ENCODE data around the gene CCDC192.
"Not testable (repeated sequence)": the region's sequence is repeated elsewhere in the genome, so short reads cannot be mapped to it uniquely, and the experiment has no call there.

DNA sequence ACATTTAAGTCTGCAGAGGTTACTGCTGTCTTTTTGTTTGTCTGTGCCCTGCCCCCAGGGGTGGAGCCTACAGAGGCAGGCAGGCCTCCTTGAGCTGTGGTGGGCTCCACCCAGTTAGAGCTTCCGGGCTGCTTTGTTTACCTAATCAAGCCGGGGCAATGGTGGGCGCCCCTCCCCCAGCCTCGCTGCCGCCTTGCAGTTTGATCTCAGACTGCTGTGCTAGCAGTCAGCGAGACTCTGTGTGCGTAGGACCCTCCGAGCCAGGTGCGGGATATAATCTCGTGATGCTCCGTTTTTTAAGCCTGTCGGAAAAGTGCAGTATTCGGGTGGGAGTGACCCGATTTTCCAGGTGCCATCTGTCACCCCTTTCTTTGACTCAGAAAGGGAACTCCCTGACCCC lies 36.2 kb downstream of the CCDC192 start:
- TF ChIP-seq, protein P1, sequence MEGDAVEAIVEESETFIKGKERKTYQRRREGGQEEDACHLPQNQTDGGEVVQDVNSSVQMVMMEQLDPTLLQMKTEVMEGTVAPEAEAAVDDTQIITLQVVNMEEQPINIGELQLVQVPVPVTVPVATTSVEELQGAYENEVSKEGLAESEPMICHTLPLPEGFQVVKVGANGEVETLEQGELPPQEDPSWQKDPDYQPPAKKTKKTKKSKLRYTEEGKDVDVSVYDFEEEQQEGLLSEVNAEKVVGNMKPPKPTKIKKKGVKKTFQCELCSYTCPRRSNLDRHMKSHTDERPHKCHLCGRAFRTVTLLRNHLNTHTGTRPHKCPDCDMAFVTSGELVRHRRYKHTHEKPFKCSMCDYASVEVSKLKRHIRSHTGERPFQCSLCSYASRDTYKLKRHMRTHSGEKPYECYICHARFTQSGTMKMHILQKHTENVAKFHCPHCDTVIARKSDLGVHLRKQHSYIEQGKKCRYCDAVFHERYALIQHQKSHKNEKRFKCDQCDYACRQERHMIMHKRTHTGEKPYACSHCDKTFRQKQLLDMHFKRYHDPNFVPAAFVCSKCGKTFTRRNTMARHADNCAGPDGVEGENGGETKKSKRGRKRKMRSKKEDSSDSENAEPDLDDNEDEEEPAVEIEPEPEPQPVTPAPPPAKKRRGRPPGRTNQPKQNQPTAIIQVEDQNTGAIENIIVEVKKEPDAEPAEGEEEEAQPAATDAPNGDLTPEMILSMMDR (IDR thresholded peaks at IDR 0.05; ENCODE audit: low read depth, low read length) = not testable (repeated sequence)
- not testable (repeated sequence) for TF ChIP-seq EZH2phosphoT487 (IDR thresholded peaks at IDR 0.05; ENCODE audit: low read depth)
